GM19099 (cell line): ENCODE data around the gene TPD52L2.

Experiments
- POLR2A ChIP-seq: IDR thresholded peaks from 3 replicates; pipeline ENCODE4 v1.6.1; 2011; ENCODE audit warnings: low read depth; ENCODE audit not compliant: insufficient read length; ENCODE audit errors: extremely low read depth

The TPD52L2 gene

GRCh38 chr20:63894358-63895201 lies 29.5 kb downstream of the TPD52L2 start, which contains the start of gene DNAJC5:
TSS of gene DNAJC5 (plus strand) at chr20:63895126. CDS start at chr20:63928346, 33,220 bp downstream.
- TF ChIP-seq POLR2A = no peak

DNA sequence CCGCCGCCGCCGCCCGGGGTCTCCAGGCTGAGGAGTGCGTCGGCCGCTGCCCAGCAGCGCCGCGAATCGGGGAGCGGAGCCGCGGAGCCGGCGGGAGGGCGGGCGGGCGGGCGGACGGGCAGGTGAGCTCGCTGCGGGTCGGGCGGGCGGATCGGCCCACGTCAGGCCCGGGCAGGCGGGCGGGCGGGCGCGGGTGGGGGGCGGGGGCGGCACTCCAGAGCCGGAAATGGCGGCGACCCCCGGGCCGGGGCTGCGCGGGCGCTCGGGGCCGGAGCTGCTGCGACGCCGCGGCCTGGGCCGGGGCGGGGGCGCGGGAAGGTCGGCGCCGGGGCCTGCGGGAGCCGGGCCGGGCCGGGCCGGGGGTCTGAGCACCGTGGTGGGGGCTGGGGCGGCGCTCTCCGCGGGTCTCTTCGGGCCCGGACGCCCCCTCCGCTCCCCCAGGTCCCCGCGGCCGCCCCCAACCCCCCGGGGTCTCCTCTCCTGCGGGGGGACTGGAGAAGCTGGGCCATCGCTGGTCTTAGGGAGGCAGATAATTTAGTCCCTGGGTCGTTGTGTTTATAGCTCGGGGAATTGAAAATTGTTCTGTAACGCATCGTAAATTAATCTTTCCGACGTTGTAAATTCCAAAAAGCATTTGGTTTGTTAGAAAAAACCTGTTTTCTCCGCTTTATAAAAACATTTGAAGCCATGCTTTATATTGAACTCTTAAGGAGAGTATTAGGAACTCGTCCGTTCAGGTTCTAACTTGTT lies 30.3 kb downstream of the TPD52L2 start:
- peak; percentile 52 for TF ChIP-seq POLR2A

DNA sequence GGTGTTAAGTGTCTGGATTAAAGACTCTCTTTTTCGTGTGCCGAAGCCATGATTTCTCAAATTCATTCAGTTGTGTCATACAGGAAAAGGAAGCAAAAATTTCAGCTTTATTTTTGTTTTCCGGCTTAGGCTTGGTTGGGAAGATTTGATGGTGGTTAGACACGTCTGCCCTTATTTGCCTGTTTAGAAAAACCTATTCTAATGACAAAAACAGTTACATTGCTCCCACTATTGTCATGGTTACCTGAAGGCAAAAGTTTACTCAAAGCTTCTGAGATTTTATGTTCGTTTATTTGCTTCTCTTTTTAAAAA lies 30.8 kb downstream of the TPD52L2 start:
- TF ChIP-seq POLR2A = no peak

DNA sequence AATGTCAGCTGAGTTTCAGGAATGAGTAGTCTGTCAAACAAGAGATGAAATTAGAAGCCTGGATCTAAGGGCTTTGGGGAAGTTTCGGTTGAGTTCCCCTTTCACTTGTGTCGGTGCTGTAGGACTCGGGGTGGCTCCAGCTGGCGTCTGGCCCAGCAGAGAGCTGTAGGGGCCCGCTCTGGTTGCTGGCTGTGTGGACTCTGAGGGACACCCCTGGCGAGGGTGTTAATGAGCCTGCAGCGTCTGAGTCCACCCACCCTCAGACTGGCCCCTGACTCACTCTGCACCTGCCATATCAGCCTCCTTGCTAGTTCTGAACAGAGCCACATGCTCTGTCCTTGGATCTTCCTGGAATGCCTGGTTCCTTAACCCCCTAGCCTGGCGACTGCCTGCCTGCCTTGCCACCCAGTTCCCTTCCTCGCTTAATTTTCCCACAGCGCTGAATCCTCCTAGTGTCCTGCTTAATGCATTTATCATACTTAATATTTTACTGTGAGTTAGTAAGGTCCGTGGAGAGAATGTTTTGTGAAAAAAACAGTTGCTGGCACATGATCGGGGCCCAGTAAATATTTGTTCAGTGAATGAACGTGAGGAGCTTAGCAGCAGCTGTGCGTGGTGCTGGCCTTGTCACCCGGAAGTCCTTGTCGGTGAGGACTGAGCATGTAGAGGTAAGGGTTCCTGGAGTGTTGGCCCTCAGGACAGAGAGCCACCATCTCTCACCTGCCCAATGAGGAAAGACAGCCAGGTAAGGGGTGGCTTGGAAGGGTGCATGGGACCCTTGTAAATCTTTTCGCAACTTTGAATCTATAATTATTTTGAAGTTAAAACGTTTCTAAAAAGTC lies 31.4 kb downstream of the TPD52L2 start:
- no peak for TF ChIP-seq POLR2A

- TF ChIP-seq POLR2A = no peak
Measured at GRCh38 chr20:63897978-63898561, 33.0 kb downstream of the TPD52L2 start.

GRCh38 chr20:63898882-63899558 lies 34.0 kb downstream of the TPD52L2 start:
- TF ChIP-seq POLR2A = no peak

- no peak for TF ChIP-seq POLR2A
Measured at GRCh38 chr20:63900413-63900812, 35.3 kb downstream of the TPD52L2 start.

GRCh38 chr20:63903796-63904561 lies 38.9 kb downstream of the TPD52L2 start:
- TF ChIP-seq POLR2A = no peak

GRCh38 chr20:63908008-63908682 lies 43.1 kb downstream of the TPD52L2 start:
- TF ChIP-seq POLR2A = no peak

GRCh38 chr20:63911176-63911575 lies 46.1 kb downstream of the TPD52L2 start:
- TF ChIP-seq POLR2A = no peak

DNA sequence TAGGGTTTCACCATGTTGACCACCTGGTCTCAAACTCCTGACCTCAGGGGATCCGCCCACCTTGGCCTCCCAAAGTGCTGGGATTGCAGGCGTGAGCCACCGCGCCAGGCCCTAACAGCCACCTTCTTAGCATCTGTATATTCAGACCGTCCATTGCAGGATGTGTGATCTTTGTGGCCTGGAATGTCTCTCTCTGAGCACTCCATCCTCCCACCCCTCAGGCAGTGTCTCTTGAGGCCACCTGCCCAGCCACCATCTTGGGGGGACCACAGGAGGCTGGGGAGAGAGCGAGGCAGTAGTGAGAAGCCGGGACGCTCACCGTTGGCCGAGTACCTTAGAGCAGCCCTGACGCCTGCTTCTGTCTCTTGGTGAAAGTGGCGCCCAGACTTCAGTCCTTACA lies 48.7 kb downstream of the TPD52L2 start:
- no peak for TF ChIP-seq POLR2A

DNA sequence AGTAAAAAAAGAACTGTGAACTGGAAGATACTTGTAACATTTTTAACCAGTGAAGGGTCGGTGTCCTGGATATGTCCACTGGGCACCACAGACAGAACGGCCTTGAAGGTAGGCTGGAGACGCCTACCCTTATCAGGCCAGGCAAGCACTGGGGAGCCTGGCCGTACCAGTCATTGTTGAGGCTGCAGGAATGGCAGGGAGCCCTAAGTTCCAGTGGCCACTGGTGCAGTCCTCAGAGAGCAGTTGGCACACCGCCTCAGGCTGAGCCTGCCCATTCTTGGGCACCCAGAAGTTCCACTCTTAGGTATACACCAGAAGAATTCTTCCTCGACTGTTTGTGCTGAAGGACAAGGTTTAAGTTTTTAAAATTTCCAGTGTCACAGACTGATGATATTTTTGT lies 50.4 kb downstream of the TPD52L2 start:
- TF ChIP-seq POLR2A = no peak

- no peak for TF ChIP-seq POLR2A
Measured at GRCh38 chr20:63917811-63918210, 52.7 kb downstream of the TPD52L2 start.

- no peak for TF ChIP-seq POLR2A
Measured at GRCh38 chr20:63919130-63919529, 54.1 kb downstream of the TPD52L2 start.

- no peak for TF ChIP-seq POLR2A
Measured at GRCh38 chr20:63920226-63920625, 55.2 kb downstream of the TPD52L2 start.
